Adrenal gland (tissue), 12 donors: ENCODE data around the gene CNGB1. TPM values are rescaled to one million over a fixed set of nuclear protein-coding genes. Genes with fewer than 3 reads are reported as not detected.

ENCODE experiments used
- DNase-seq, 7 donors: peaks; one replicate each; pipeline ENCODE4 v3.0.0-alpha.2; 2019 to 2020
- H3K27ac ChIP-seq, 5 donors: fragments of 200-600 bp; sonication (generic) in 4 of 5; 1 replicate in 3 of 5; 2 replicates in 2 of 5; pipeline versions ENCODE4 v1.5.1 to v1.8.0; 2016 to 2020; ENCODE audit warnings: mild to moderate bottlenecking in 1 of 5
- H3K27me3 ChIP-seq: fragments of 200-600 bp; 2 replicates; pipeline ENCODE4 v1.8.0; 2021
- H3K36me3 ChIP-seq, 2 donors: fragments of 200-600 bp; replicated peaks in 1 of 2; 1 replicate in 1 of 2; 2 replicates in 1 of 2; pipeline versions ENCODE4 v1.5.1 to v1.8.0; 2018 to 2022
- H3K4me1 ChIP-seq, 2 donors: fragments of 200-600 bp; replicated peaks in 1 of 2; 1 replicate in 1 of 2; 2 replicates in 1 of 2; pipeline versions ENCODE4 v1.5.1 to v1.8.0; 2018 to 2021
- H3K4me3 ChIP-seq, 4 donors: fragments of 200-600 bp; sonication (generic) in 3 of 4; one replicate each; pipeline ENCODE4 v1.5.1; 2016 to 2018
- H3K9me3 ChIP-seq, 3 donors: fragments of 200-600 bp; sonication (generic) in 1 of 3; replicated peaks in 1 of 3; 1 replicate in 2 of 3; 2 replicates in 1 of 3; pipeline versions ENCODE4 v1.5.1 to v1.8.0; 2016 to 2021
- CTCF ChIP-seq, 6 experiments: fragments of 450-650 bp in 4 of 6; fragments of 200-600 bp in 2 of 6; sonication (generic) in 1 of 6; IDR thresholded peaks; 1 replicate in 5 of 6; 2 replicates in 1 of 6; pipeline versions ENCODE4 v1.5.1 to v1.8.0; 2016 to 2021; ENCODE audit warnings: antibody characterized with exemption in 6 of 6, mild to moderate bottlenecking in 2 of 6, moderate library complexity in 1 of 6
- POLR2A ChIP-seq, 2 donors: fragments of 450-650 bp; IDR thresholded peaks; one replicate each; pipeline ENCODE4 v1.6.1; 2017; ENCODE audit warnings: antibody characterized with exemption in 2 of 2, mild to moderate bottlenecking in 2 of 2, moderate library complexity in 1 of 2
- WGBS, 4 donors: extraction: QIAGEN DNeasy Blood & Tissue Kit in 2 of 4; methylation state at CpG; one replicate each; pipeline versions ENCODE4 v1.1.5 to v1.1.7; 2013 to 2017; 5-methylcytosine and 5-hydroxymethylcytosine counted together
- intact Hi-C, 2 donors: fragments of 100-400 bp; cut with DNase I; formaldehyde crosslinking; loops; one replicate each; pipeline versions ENCODE4 v1.14.1 to v1.15.0; 2022 to 2023
- polyA plus RNA-seq, 3 donors: library from polyadenylated mRNA; stranded (reverse); fragments of 200-250 nt in 2 of 3; fragments of 350-450 nt in 1 of 3; fragmentation: Illumina TruSeq in 1 of 3; extraction: RNeasy Lipid Tissue Mini Kit (QIAGEN cat#74804) in 1 of 3; gene quantifications; one replicate each; pipeline ENCODE4 v1.2.3, GENCODE V29; 2013 to 2014
- total RNA-seq, 9 donors: library from RNA; depleted of rRNA in 4 of 9; stranded (reverse); fragments of >200 nt in 4 of 9; fragments of 120-200 nt in 1 of 9; fragmentation: NEBNext Ultra II Directional in 1 of 9; extraction: Animal tissue kit (Norgen Biotek cat#: 25700) in 1 of 9; gene quantifications; one replicate each; pipeline versions ENCODE4 v1.1.0 to v1.2.4, GENCODE V29; 2013 to 2023
- donor health status: healthy with polysubstance abuse.
- donor health status: Bipolar disorder and iron deficiency.
- donor health status: DM: yes; HTN: yes; CAD: no.
- donor health status: DM: no; HTN: no; CAD: no.
- donor health status: DM: no; HTN: no; CAD: no.
- donor health status: DM: yes; HTN: yes; CAD: no.

CNGB1 gene
- total and polyA plus RNA-seq, 12 donors = 0.67 to 2.4 (median 1.5) TPM; not detected in 5

- TF ChIP-seq CTCF (IDR thresholded peaks at IDR 0.05) (no peak), POLR2A (IDR thresholded peaks at IDR 0.05) (no peak)
- Histone ChIP-seq H3K27me3 (no peaks in the 10 kb centered on the region), H3K4me3 (no peak overlapping the region), H3K9me3 (no peaks in the 10 kb centered on the region), H3K4me1 (peaks cover 13 to 14% of the 10 kb centered on the region in 2 donors), H3K36me3 (peaks cover 0 to 22% of the 10 kb centered on the region in 2 donors), H3K27ac (no peak overlapping the region)
- DNase-seq = no peak
- intact Hi-C loops = loop anchor here in 1 of 2 donors (5.0 to 10.0 kb wide), 3 partner anchors 94 to 411 kb away; no protein-coding TSS in a partner anchor
- WGBS, 4 donors = 74 to 96% (median 80%) methylated on average over 7 to 18 of the region's 18 CpGs
These were observed 24.9 kb upstream of the CNGB1 start for GRCh38 chr16:57995721-57996405.

GRCh38 chr16:57994778-57995177 lies 23.9 kb upstream of the CNGB1 start:
- intact Hi-C loops = loop anchor here (5.0 to 10.0 kb wide), 5 partner anchors 52 to 410 kb away; no protein-coding TSS in a partner anchor
- 11 to 25% (median 16%) methylated on average over 4 of the region's 4 CpGs for WGBS, 4 donors
- Histone ChIP-seq H3K9me3 (no peaks in the 10 kb centered on the region), H3K4me1 (peaks cover 10 to 12% of the 10 kb centered on the region in 2 donors), H3K27ac (no peak overlapping the region), H3K36me3 (peaks cover 0 to 22% of the 10 kb centered on the region in 2 donors), H3K4me3 (no peak overlapping the region), H3K27me3 (no peaks in the 10 kb centered on the region)
- DNase-seq = peak in 6 of 7 donors; percentile 70 to 85 (median 76)
- peak in 5 of 6 experiments; percentile 16 to 53 (median 46) for TF ChIP-seq CTCF (IDR thresholded peaks at IDR 0.05)
- no peak for TF ChIP-seq POLR2A (IDR thresholded peaks at IDR 0.05)

- Histone ChIP-seq H3K27ac (no peak overlapping the region), H3K36me3 (peaks cover 0 to 22% of the 10 kb centered on the region in 2 donors), H3K4me1 (peaks cover 5 to 8% of the 10 kb centered on the region in 2 donors), H3K27me3 (no peaks in the 10 kb centered on the region), H3K9me3 (no peaks in the 10 kb centered on the region), H3K4me3 (no peak overlapping the region)
- DNase-seq = no peak
- WGBS, 4 donors = 70 to 89% (median 86%) methylated on average over 4 of the region's 4 CpGs
- intact Hi-C loops = loop anchor here (5.0 to 10.0 kb wide), 3 partner anchors 52 to 410 kb away; no protein-coding TSS in a partner anchor
- TF ChIP-seq POLR2A (IDR thresholded peaks at IDR 0.05) (no peak), CTCF (IDR thresholded peaks at IDR 0.05) (no peak)
These were observed 23.4 kb upstream of the CNGB1 start for GRCh38 chr16:57994361-57994760.

GRCh38 chr16:57993897-57994296 lies 23.0 kb upstream of the CNGB1 start:
- H3K27me3 ChIP-seq = no peaks in the 10 kb centered on the region
- 80 to 93% (median 86%) methylated on average over 2 to 5 of the region's 5 CpGs for WGBS, 4 donors
- DNase-seq = no peak
- peaks cover 0 to 22% of the 10 kb centered on the region in 2 donors for H3K36me3 ChIP-seq
- intact Hi-C loops = loop anchor here (5.0 to 10.0 kb wide), 3 partner anchors 52 to 409 kb away; no protein-coding TSS in a partner anchor
- peaks cover under 1 to 6% of the 10 kb centered on the region in 2 donors for H3K4me1 ChIP-seq
- H3K27ac ChIP-seq = no peak overlapping the region
- no peak for TF ChIP-seq CTCF (IDR thresholded peaks at IDR 0.05)
- no peak for TF ChIP-seq POLR2A (IDR thresholded peaks at IDR 0.05)
- no peaks in the 10 kb centered on the region for H3K9me3 ChIP-seq
- H3K4me3 ChIP-seq = no peak overlapping the region
